GM10266 (cell line): ENCODE measurements around the gene OSBPL2.

Experiments
- DNase-seq: peaks from one replicate; pipeline ENCODE4 v3.0.0; 2012; ENCODE audit errors: extremely low spot score
- CTCF ChIP-seq: IDR thresholded peaks from 2 replicates; pipeline ENCODE4 v1.5.1; 2012; ENCODE audit warnings: mild to moderate bottlenecking, low read depth; ENCODE audit not compliant: control insufficient read depth, insufficient read depth; ENCODE audit errors: missing control alignments

The OSBPL2 gene

GRCh38 chr20:62237801-62238568 lies at the start of gene OSBPL2:
TSS of gene OSBPL2 (plus strand) at chr20:62238521. CDS start at chr20:62256185, 17,664 bp downstream.
- TF ChIP-seq CTCF: no peak

DNA sequence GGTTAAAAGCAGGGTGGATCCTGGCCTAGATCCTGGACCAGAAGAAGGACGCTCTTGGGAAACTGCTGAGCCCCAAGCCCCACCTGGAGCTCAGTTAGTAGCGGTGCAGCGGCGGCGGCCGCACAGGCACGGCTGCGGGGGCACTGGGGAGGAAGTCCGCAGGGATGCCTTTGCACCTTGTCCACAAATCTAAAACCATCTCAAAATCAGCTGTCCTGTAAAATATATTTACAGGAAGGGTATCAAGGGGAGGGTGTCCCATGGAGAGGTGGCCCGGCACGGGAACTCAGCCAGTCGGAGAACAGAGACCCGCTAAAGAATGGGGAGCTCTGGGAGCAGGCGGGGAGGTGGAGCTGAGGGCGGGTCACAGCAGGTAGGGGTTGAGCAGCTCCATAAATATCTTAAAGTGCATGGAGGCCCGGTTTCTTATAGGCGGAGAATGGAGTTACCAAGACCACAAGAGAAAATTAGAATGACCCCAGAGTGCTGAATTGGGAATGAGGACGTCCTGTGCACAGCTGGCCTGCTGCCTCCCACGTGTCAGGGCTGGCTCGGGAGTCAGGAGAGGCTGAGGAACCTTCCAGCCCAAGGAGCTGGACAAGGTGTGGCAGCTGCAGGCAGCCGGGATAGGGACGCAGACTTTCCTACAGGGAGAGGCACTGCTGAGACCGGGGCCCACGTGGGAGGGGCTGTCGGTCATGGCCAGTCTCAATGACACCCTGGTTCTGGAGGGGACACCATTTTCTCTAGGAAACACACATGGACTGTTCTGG lies 47.5 kb upstream of the OSBPL2 start:
- TF ChIP-seq CTCF: no peak

More at GRCh38 chr20:62237801-62238568, at the start of gene OSBPL2:
- DNase-seq: peak; percentile 100

DNA sequence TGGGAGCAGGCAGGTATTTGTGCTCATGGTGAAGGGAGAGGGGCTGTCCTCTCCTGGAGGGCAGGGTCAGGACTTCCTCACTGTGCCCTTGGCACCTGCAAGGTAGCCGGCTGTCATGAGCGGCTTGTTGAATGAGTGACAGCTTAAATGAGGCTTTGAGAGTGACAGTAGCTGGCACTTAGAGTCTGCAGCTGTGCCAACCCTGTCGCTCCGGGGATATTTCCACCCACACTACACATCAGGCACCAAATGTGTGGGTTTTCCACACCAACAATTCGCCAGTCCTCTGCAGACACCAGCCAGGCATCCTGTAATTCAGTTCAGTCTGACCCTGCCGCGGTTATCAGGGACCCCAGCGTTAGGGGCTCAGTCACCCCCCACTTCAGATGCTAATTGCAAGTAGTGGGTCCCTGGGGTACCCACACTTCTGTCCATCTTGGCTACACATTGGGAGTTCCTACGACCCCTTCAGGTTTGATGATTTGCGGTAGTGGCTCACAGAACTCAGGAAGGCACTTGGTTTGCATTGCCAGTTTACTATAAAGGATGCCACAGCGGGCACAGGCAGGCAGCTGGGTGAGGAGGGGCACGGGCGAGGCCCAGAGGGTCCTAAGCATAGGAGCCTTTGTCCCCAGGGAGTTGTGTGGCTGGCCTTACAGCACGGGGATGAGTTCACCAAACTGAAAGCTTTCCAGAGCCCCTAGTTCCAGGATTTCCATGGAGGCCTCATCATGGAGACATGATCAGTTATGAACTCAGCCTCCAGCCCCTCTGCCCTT lies 46.4 kb upstream of the OSBPL2 start:
- no peak for TF ChIP-seq CTCF
- DNase-seq: no peak

More for the DNA sequence above, 47.5 kb upstream of the OSBPL2 start:
- no peak for DNase-seq

DNA sequence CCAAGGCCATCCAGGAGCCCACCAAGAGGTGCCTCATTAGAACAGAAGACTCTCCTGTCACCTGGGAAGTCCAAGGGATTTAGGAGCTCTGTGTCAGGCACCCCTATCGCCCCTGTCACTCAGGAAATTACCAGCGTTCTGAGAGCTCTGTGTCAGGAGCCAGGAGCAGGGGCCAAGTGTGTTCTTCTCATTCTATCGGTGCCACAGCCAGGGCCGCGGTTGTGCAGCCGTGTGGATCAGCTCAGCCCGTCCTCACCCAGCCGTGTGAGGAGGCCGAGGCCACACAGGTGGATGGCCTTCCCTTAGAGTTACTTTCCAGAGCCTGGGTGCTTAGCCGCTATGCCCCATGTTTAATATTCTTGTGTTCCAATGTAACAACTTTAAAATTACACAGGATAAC lies 45.7 kb upstream of the OSBPL2 start:
- DNase-seq: no peak
- TF ChIP-seq CTCF: no peak

- no peak for DNase-seq
- TF ChIP-seq CTCF: no peak
Observed at GRCh38 chr20:62193079-62194025, 45.0 kb upstream of the OSBPL2 start.

GRCh38 chr20:62195075-62195405 lies 43.3 kb upstream of the OSBPL2 start:
- TF ChIP-seq CTCF: no peak
- no peak for DNase-seq
